GM19452 (cell line): ENCODE measurements around the gene MACROD2.

Experiments used
- ATAC-seq: cut with Tn5 transposase; IDR thresholded peaks from one replicate; pipeline ENCODE4 v1.9.1; 2021; ENCODE audit not compliant: unreplicated experiment

The MACROD2 gene

DNA sequence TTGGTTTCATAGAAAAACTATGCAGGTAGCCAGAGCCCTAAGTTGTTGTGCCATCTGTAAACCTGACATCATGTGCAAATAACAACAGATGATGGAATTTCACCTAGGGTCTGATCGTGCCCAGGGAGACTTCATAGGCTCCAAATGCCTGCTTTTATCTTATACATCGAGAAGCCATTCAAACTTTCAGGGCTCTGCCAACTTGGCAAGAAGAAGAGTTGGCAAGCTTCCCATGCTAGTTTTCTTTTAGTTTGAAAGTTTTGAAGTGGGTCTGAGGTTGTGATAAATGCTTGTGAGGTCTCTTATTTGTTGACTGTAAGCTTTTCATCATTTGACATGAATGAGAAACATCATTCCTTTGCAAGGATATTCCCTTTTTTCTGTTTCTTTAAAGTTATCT lies 517.5 kb downstream of the MACROD2 start:
- no peak for ATAC-seq

DNA sequence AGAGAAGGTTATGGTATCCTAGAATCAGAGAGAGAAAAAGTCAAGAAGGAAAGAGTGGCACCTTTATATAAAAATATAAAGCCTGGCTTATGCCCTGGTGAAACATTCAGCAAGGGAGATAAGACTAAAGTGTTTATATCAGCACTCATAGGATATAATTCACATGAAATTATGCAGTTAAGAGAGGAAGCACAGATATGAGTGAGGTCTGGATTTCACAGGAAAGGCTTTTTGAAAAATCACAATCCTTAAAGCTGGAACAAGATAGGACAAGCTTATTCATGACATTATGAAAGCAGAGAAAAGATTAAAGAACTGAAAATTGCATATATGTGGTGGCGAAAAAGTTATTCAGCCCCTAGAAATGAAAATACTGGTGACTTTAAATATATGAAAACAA lies 523.3 kb downstream of the MACROD2 start:
- ATAC-seq: no peak

DNA sequence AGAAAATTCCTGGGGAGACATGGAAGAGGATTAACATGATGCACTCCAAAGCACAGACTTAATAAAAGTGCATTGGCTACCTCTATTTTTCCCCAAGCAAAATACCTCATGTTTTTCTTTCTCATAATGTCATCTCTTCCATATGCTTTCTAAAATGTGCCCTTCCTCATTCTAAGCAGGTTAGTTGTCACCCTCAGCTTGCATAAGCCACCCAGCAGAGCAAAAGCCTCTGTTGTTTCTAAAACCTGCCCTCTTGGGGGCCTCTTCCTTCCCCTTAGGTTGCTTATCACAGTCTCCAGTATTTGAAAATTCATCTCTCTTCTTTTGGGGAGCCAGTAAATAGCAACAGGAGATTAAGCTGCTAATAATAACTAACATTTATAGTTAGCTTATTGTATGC lies 525.7 kb downstream of the MACROD2 start:
- no peak for ATAC-seq

DNA sequence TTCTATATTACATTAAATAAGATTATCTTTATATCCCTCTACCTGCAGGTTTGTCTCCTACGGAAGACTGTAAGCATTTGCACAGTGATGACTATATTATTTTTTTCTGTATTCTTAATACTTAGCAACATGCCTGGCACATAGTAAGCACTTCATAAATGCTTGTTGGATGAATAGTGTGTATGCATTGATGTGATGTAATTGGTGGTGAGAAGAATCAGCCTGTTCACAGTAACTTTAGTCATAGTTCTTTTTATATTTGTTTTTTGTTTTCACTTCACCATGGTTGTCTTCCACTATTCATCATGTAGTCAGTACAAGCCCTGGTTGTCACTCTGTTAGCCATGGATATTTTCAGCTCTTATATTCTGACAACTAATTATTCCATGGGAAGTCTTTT lies 526.1 kb downstream of the MACROD2 start:
- ATAC-seq: no peak

DNA sequence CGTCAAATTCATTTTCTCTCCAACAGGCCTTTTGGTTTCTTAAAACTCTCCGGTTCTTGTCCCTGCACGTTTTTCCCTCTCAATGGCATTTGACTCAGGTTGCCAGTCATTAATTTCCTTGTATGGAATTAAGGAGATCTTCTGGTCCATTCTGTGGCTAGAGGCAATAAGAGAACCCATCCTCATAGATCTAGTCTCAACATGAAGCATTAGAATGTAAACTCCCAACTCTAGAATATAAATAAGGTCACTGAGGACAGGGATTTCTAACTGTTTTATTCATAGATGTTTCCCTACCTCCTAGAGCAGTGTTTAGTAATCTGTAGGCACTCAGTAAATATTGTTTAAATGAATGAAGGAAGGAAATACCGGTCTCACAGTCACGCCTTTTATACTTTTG lies 527.3 kb downstream of the MACROD2 start:
- ATAC-seq: no peak

DNA sequence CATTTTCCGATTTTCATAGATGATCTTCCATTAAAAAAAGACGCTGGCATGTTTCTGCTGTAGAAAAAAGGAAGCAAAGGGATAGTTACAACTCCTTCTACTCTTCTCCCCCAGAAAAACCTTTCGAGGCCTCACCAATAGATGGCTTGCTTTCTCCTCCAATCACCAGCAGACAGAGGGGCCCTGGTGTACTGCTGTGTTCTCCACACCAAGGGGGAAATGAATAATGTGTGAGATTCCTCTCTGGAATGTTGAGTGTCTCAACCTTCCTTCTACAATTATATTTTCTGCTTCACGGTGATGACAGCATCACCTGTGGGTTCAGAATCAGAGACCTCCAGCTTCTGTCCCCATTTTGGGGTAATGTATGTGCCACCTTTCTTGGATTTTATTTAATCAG lies 527.8 kb downstream of the MACROD2 start:
- no peak for ATAC-seq

DNA sequence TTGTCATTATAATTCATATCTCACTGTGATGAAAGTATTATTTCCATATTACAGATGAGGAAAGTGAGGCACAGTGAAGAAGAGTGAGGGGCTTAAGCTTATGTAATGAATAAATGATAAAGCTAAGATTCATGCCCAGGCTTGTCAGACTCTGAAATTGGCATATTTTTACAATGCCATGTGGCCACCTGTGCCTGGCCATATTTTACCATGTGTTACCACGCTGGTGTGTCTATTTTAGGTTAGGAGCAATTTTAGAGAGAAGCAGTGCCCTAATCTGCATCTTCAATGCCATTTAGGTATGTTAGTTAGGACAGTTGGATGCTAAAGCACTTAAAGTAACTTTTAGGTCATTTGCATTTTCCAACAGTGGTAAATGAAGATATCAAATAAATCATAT lies 530.1 kb downstream of the MACROD2 start:
- ATAC-seq: no peak

DNA sequence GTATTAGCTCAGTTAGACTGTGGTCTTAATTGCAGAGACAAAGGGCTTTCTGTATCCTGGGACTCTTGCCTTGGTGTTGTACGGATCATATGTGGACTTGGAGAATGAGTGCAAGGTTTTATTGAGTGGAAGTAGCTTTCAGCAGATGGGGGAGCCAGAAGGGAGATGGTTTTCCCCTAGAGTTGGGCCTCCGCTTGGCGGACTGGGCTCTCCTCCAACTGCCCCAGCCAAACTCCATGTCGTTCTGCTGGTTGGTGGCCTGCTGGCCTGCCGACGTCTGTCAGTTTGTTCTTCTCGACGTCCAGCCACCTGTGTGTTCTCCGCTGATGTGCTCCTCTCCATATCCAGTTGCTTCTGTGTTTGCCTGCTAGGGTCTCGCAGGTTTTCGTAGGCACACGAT lies 531.6 kb downstream of the MACROD2 start:
- ATAC-seq: no peak

DNA sequence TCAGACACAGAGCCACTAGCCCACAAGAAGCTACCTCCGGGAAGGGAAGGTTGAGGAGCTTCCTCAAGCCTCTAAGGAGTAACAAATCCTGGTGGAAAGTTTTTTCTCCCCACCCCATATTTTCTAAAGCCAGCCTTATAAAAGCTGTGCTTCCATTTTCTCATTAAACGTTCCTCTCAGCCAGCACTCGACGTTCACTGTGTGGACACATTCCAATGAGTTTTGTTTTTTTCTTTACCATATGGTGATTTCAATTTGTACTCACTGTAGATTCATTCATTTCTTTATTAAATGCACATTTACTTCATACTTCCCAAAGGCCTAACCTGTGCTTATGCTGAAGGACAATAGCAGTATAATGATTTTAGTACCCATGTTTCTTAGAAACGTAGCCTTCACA lies 536.5 kb downstream of the MACROD2 start:
- no peak for ATAC-seq

DNA sequence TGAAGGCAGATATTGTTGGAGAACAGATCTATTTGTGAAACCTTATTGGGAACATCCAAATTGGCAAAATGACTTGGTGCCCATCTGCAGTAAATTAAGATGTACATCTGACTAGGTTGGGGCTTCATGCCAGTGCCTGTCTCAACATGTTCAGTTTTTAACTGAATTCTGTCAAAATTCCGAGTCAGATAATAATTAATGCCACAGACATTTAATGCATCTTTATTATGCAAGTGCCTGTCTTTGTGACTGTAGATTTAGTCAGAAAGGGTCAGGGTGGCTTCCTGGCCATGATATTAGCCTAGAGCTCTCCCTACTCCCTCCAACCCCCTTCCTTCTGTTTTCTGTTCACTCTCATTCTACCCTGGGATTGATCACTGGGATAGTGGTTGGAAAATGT lies 541.4 kb downstream of the MACROD2 start:
- no peak for ATAC-seq

DNA sequence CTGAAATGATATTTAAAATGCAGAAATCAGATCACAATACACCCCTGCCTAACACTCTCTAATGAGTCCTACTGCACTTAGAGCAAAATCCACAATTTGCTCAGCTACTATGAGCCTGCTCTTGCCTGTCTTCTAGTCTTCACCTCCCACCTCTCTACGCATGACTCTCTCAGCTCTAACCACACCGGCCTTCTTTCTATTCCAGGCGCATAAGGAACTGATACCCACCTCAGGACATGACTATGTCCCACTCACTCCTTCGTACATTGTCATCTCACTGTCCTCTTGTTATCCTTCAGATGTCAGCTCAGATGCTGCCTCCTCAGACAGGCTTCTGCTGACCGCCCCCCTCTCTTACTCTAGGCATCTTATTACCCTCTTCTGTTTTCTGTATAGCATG lies 543.1 kb downstream of the MACROD2 start:
- ATAC-seq: peak; percentile 98

DNA sequence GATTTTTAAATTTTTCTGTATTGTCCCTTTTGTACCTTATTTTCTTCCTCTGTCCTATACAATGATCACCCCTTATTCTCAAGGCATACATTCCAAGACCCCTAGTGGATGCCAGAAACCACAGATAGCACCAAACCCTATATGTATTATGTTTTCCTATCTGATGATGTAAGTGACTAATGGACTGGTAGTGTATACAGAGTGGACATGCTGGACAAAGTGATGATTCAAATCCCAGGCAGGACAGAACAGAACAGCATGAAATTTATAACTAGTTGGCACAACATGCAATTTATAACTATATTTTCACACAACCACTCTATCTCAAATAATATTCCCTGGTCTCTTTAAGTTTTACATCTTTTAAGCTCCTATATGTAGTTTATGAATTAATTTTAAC lies 547.7 kb downstream of the MACROD2 start:
- ATAC-seq: no peak

DNA sequence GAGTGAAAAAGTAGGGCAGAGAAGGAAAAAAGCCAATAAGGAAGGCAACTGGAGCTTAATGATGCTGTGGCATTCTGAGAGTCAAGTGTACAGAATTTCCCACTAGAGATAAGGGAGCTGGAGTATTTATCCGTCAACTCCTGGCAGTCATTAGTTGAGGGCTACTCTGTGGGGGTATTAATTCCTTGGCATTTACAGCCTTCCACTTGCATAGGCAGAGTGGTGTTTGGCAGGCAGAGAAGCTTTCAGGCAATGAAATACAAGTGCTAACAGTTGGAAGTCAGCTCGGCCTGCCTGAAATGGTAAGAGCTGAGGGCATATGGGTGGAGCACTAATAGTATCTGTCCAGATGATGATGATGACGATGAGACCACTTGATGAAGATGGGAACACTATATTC lies 549.4 kb downstream of the MACROD2 start:
- no peak for ATAC-seq

DNA sequence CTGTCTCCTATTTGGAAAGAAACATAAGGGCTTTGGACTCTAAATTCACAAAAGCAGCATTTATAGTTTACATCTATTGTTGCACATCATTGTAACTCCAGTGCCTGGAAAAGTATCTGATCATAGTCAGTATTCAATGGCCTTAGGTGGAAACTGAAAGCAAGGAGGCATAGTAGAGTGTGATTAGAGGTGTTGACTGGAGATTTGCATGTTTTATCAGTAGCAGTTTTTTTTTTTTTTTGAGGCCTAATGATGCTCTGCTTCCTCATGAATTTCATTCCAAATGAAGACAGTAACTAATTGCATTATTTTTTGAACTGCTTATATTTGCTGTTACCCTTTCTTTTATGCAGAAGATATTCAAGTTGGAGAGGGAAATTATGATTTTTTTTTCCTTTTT lies 555.3 kb downstream of the MACROD2 start:
- no peak for ATAC-seq

DNA sequence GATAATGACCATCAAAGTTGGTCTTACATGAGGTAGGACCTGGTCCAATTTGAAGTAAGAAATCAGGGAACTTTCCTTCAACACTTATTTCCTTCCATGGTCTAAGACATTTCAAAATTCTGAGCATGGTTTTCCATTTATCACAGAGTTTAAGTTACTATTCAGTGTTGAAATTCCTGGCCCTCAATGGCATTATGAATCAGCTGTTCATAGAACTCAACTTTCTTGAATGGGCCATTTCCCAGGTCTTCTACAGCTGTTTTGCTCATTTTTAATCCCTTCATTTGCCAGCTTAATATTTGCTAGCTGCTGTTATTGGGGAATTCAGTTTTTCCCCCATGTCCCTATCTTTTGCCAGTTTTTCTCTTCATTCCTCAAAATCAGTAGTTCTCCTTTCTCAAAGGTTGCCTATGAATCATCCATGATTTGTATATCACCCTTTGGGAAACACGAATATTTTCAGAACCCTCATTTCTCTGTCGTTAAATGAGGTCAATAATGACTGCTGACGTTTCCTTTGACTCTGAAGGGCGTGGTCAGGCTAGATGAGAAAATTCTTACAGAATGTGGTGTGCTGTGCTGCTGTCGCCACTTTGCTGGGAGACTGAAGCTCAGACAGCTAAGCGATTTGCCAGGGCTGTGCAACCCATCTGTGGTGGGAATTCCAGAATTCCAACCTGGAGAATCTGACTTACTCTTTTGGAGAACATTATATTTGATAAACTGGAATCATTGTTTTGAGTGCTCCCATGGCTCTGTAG lies 558.6 kb downstream of the MACROD2 start:
- no peak for ATAC-seq

DNA sequence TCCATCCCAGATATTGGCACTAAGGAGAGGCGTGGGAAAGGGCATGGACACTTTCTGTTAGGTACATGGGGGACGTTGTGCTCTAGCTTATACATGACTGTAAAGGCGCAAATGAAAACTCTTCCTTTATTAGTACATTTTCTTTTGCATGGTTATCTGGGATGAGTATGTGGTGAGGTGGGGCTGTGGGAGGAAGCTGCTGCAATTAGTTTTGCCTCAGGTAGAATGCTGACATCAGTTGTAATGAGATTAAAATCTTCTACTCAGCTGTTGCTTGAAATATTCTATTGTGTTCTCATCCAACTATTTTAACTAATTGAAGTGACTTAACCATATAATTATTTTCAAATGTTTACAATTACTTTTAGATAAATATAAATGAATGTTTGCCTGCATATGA lies 560.4 kb downstream of the MACROD2 start:
- no peak for ATAC-seq

DNA sequence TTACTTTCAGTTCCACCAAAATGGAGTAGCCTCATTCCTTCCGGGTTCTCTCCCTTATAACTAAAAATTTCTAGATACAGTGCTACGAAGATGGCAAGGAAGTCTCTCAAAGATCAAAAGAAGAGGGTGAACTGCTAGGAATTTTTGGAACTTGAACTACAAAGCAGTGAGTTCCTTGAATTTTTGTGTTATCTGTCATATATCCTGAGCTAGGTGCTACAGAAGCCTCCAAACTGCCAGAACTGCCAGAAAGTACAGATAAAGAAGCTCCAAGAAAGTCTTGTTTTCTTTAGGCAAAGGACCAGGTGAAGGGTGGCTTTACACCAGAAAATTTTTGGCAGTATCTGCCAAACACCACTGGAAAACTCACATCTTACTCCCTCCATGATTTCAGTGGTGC lies 560.9 kb downstream of the MACROD2 start:
- no peak for ATAC-seq

DNA sequence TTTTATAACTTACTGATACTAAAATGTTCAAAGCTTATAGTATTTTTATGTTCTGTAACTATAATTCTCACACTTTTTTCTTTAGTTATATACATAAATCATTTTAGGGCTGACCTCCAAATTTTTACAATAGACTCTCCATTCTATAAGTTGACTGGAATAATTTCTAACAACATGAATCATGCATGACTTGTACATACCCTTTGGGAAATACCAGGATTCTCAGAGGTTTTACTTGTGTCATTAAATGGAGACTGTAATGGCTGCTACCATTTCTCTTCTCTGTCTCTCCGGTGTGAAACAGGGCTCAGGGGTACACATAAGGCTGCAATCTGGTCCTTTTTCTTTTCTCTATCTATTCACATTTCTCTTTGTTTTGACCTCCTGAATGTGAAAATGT lies 564.3 kb downstream of the MACROD2 start:
- no peak for ATAC-seq

DNA sequence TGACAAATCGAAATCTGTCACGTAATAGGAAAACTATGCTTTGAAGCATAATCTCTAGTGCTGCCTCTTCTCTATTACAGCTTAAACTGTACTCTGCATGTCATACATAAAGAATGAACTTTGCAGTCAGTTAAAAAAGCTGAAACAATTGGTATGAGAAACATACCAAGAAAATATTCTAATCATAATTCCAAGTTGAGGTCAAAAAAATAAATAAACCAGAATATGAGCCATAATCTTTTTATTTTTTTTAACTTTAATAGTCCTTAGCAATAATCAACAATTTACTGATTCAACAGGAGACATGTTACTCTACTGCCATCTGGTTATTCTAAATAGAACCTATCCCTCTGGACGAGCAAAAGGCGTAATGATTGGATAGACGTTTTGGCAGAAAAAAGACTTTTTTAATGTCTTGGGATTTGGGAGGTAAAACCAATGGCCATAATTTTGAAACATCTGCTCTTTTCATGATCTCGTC lies 566.5 kb downstream of the MACROD2 start:
- ATAC-seq: no peak

DNA sequence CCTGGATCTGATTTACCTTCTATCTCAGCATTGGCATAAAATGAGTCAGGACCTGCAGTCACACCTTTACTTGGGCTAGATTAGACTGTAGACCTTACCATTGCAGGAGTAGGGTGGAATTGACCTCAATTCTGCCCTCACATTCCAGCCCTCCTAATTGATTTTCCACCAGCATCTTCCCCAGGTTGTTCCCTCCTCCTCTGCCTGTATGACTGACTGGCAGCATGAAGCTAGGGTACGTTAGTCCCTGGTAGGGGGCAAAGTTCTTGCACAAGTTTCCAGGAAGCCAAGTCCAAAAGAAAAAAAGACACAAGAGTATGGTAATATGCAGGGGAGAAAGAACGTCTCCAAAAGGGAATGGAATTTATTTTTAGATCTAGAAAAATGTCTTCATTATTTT lies 567.7 kb downstream of the MACROD2 start:
- no peak for ATAC-seq

DNA sequence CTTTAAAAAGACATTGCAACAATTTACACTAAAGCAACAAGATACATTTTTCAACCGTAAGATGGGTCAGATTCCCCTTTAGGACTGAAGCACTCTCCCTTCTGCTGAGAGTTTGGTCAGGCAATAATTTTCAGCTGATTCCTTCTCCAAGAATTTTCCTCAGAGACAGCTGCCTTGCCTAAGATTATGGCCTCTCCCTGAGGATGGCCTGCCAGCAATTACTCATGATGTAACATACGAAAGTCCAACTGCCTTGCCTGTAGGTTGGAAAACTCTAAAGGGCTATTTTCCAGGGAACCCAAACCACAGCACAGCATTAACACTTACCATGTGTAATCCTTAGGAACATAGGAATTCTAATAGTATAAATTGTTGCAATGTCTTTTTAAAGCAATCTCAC lies 571.2 kb downstream of the MACROD2 start:
- no peak for ATAC-seq

DNA sequence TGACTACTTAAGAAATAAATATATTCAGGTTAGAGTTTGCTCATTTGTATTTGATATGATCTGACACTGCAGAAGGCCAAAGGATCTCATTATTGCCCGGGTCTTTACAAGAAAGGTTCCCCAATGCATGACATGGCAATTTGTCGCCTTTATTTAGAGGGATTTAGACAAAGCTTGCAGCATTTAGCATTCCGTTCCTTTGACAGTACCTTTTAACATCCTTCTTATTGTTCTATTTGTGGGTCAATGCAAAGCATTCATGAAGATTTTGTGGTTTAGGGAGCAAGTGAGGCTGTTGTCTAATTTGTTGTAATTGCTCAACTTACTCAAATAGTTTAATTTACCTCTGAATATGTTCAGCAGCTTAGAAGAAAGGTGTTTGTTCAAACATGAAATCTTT lies 572.9 kb downstream of the MACROD2 start:
- ATAC-seq: no peak

DNA sequence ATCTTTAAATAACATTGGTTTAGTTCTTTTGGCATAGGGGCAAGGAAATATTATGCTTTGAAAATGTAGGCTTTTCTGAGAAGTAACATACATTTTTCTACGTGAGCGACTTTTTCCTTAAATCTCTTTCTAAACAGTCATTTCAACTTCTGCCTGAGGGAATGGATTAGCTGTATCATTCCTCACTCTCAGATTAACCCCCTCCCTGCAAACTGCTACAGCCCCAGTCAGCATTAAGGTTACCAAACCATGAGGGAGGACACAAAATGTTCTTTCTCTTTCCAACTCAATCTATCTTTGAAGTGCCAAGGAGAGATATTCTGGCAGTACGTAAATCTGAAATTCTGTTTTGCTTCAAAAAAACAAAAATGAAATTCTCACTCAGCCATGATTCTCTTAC lies 573.4 kb downstream of the MACROD2 start:
- ATAC-seq: no peak
